Thyroid gland (tissue), 4 donors: ENCODE measurements around the gene NAV2.

Experiments
- CTCF ChIP-seq, 6 experiments: fragments of 200-600 bp in 3 of 6; fragments of 450-650 bp in 3 of 6; sonication (generic) in 3 of 6; IDR thresholded peaks; one replicate each; pipeline ENCODE4 v1.5.1; 2016 to 2019; ENCODE audit warnings: antibody characterized with exemption in 6 of 6, mild to moderate bottlenecking in 2 of 6, inconsistent platforms in 1 of 6, moderate library complexity in 1 of 6
- POLR2A ChIP-seq, 2 donors: fragments of 450-650 bp; IDR thresholded peaks; one replicate each; pipeline ENCODE4 v1.6.1; 2017; ENCODE audit warnings: antibody characterized with exemption in 2 of 2, mild to moderate bottlenecking in 2 of 2, moderate library complexity in 1 of 2

- TF ChIP-seq POLR2A (IDR thresholded peaks at IDR 0.05) (no peak), CTCF (IDR thresholded peaks at IDR 0.05) (no peak)
Measured at GRCh38 chr11:20118209-20118608, 405.6 kb downstream of the NAV2 start.
